ENCODE data around the gene UAP1L1. TPM values are rescaled to one million over a fixed set of nuclear protein-coding genes. Genes with fewer than 3 reads are reported as not detected.

UAP1L1 gene
- total and polyA plus RNA-seq, 9 of the 15 experiments (the other 6 are each of a cell fraction or from before 2014, with no cell fraction given), result 0.20 to 8.6 (median 3.7) TPM

GRCh38 chr9:137112564-137113384 lies 35.5 kb downstream of the UAP1L1 start:
- no peak for FAIRE-seq
- in situ Hi-C loops (cut with MboI), result no loop called here
- ATAC-seq, result no peak
- Histone ChIP-seq H3K4me2 (ENCODE audit: insufficient read depth, low read length) (no peak overlapping the region), H3K4me1 (replicated peaks in 1 of 2; ENCODE audit: control insufficient read depth in 2 of 2, insufficient read depth in 2 of 2, low read length in 2 of 2) (peaks cover 18 to 88% of the 10 kb centered on the region in 2 experiments), H3K9me1 (ENCODE audit: control insufficient read depth, insufficient read depth, low read length) (no peaks in the 10 kb centered on the region), H3K79me2 (ENCODE audit: control insufficient read depth, insufficient read depth, low read length) (peaks cover 27% of the 10 kb centered on the region), H3K9me3 (replicated peaks; ENCODE audit: control insufficient read depth, insufficient read depth, low read depth, low read length) (no peaks in the 10 kb centered on the region), H3K4me3 (peak overlapping the region; percentile 35; the same call in 1 of the 2 replicates), H2AFZ (ENCODE audit: low read depth, low read length) (no peak overlapping the region), H3K27ac (ENCODE audit: extremely low read depth, low read depth, low read length) (no peak overlapping the region), H3K36me3 (ENCODE audit: control insufficient read depth, insufficient read depth, low read length) (peaks cover 58% of the 10 kb centered on the region; the same call in 2 of the 3 replicates), H4K20me1 (replicated peaks; ENCODE audit: control insufficient read depth, insufficient read depth, low read length) (no peaks in the 10 kb centered on the region), H3K27me3 (ENCODE audit: control insufficient read depth in 2 of 2, insufficient read depth in 2 of 2, low read length in 2 of 2) (no peaks in the 10 kb centered on the region), H3K9ac (ENCODE audit: insufficient read depth in 1 of 2, low read depth in 2 of 2, low read length in 2 of 2) (peak overlapping the region in 1 of 2 experiments; percentile 97; a peak in 2 of 4 replicates)
- POLR2A ChIA-PET, result interaction anchor here (0.6 to 0.9 kb wide), 3 partner anchors 20 to 464 kb away, joined by 3 to 5 read pairs (median 4); no protein-coding TSS in a partner anchor
- WGBS (ENCODE audit: insufficient coverage, low coverage, missing lambda C conversion rate), result 90% methylated on average over 24 of the region's 42 CpGs
- intact Hi-C loops (cut with micrococcal nuclease), result no loop called here
- CTCF ChIA-PET (ENCODE audit: low intra/inter-chr PET ratio), result no interaction called here
- BruUV-seq (replicated peaks), result no TSS peak
- peak in 1 of 4 experiments; percentile 11 for DNase-seq (ENCODE audit: extremely low read depth in 1 of 4, low spot score in 3 of 4)
- no peak for TF ChIP-seq NELFE (IDR thresholded peaks at IDR 0.05; ENCODE audit: insufficient read depth, insufficient read length)
- peak; percentile 31 for TF ChIP-seq POLR2G (IDR thresholded peaks at IDR 0.05; ENCODE audit: low read depth, low read length)
- no peak for TF ChIP-seq MYC (IDR thresholded peaks at IDR 0.05; ENCODE audit: low read depth, low read length)
- no peak for TF ChIP-seq MYC (CRISPR knock-in tag; IDR thresholded peaks at IDR 0.05; ENCODE audit: borderline replicate concordance, low read depth)
- no peak for TF ChIP-seq RB1 (IDR thresholded peaks at IDR 0.05; ENCODE audit: low read depth)
- TF ChIP-seq CHD7 (IDR thresholded peaks at IDR 0.05; ENCODE audit: low read depth, low read length), result no peak
- no peak for TF ChIP-seq TCF7L2 (IDR thresholded peaks at IDR 0.05; ENCODE audit: low read depth, low read length)
- TF ChIP-seq TGIF2 (CRISPR knock-in tag; IDR thresholded peaks at IDR 0.05), result no peak
- peak; percentile 55; the same call in 1 of the 2 replicates for TF ChIP-seq RBFOX2 (IDR thresholded peaks at IDR 0.05; ENCODE audit: low read depth, low read length)
- TF ChIP-seq FUS (optimal IDR thresholded peaks at IDR 0.05; ENCODE audit: low read depth, low read length), result no peak
- TF ChIP-seq TEAD1 (CRISPR knock-in tag; IDR thresholded peaks at IDR 0.05), result no peak

All from K562 (cell line).